ENCODE data around the gene IL1RAPL1. TPM values are rescaled to one million over a fixed set of nuclear protein-coding genes. Genes with fewer than 3 reads are reported as not detected.

Gene IL1RAPL1
- total and polyA plus RNA-seq, 9 of the 15 experiments (the other 6 are each of a cell fraction or from before 2014, with no cell fraction given): 0.04 to 0.07 (median 0.04) TPM; not detected in 6

GRCh38 chrX:28581522-28581921 lies 5.7 kb upstream of the IL1RAPL1 start:
- no peaks in the 10 kb centered on the region for H3K79me2 ChIP-seq (ENCODE audit: control insufficient read depth, insufficient read depth, low read length)
- H3K9me1 ChIP-seq (ENCODE audit: control insufficient read depth, insufficient read depth, low read length): no peaks in the 10 kb centered on the region
- no peaks in the 10 kb centered on the region for H4K20me1 ChIP-seq (replicated peaks; ENCODE audit: control insufficient read depth, insufficient read depth, low read length)
- no peaks in the 10 kb centered on the region for H3K9me3 ChIP-seq (replicated peaks; ENCODE audit: control insufficient read depth, insufficient read depth, low read depth, low read length)
- BruUV-seq (replicated peaks): no TSS peak
- no peaks in the 10 kb centered on the region for H3K27me3 ChIP-seq (ENCODE audit: control insufficient read depth in 2 of 2, insufficient read depth in 2 of 2, low read length in 2 of 2)
- ChIA-PET CTCF (ENCODE audit: low intra/inter-chr PET ratio) (no interaction called here), POLR2A (no interaction called here)
- in situ Hi-C loops (cut with MboI) (no loop called here), intact Hi-C loops (cut with micrococcal nuclease) (no loop called here)
- no peak overlapping the region for H2AFZ ChIP-seq (ENCODE audit: low read depth, low read length)
- H3K4me1 ChIP-seq (replicated peaks in 1 of 2; ENCODE audit: control insufficient read depth in 2 of 2, insufficient read depth in 2 of 2, low read length in 2 of 2): no peaks in the 10 kb centered on the region
- no peak overlapping the region for H3K4me3 ChIP-seq
- TF ChIP-seq POLR3A (IDR thresholded peaks at IDR 0.05; ENCODE audit: borderline replicate concordance, extremely low read depth, insufficient read depth, insufficient read length) (no peak), TRIM24 (IDR thresholded peaks at IDR 0.05) (no peak), DACH1 (IDR thresholded peaks at IDR 0.05; ENCODE audit: partially characterized antibody) (no peak), ZNF146 (CRISPR knock-in tag; IDR thresholded peaks at IDR 0.05; ENCODE audit: unreplicated experiment) (no peak), SNIP1 (IDR thresholded peaks at IDR 0.05; ENCODE audit: low read depth) (no peak), FOXJ3 (CRISPR knock-in tag; IDR thresholded peaks at IDR 0.05) (no peak), NEUROD1 (IDR thresholded peaks at IDR 0.05; ENCODE audit: borderline replicate concordance, low read depth, low read length, partially characterized antibody) (no peak), TEAD4 (IDR thresholded peaks at IDR 0.05; ENCODE audit: low read length) (no peak), TEAD4 (CRISPR knock-in tag; IDR thresholded peaks at IDR 0.05; ENCODE audit: borderline replicate concordance) (no peak), TAF15 (IDR thresholded peaks at IDR 0.05; ENCODE audit: low read depth, low read length) (no peak)
- TF ChIP-seq, protein P1, sequence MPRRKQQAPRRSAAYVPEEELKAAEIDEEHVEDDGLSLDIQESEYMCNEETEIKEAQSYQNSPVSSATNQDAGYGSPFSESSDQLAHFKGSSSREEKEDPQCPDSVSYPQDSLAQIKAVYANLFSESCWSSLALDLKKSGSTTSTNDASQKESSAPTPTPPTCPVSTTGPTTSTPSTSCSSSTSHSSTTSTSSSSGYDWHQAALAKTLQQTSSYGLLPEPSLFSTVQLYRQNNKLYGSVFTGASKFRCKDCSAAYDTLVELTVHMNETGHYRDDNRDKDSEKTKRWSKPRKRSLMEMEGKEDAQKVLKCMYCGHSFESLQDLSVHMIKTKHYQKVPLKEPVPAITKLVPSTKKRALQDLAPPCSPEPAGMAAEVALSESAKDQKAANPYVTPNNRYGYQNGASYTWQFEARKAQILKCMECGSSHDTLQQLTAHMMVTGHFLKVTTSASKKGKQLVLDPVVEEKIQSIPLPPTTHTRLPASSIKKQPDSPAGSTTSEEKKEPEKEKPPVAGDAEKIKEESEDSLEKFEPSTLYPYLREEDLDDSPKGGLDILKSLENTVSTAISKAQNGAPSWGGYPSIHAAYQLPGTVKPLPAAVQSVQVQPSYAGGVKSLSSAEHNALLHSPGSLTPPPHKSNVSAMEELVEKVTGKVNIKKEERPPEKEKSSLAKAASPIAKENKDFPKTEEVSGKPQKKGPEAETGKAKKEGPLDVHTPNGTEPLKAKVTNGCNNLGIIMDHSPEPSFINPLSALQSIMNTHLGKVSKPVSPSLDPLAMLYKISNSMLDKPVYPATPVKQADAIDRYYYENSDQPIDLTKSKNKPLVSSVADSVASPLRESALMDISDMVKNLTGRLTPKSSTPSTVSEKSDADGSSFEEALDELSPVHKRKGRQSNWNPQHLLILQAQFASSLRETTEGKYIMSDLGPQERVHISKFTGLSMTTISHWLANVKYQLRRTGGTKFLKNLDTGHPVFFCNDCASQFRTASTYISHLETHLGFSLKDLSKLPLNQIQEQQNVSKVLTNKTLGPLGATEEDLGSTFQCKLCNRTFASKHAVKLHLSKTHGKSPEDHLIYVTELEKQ (CRISPR knock-in tag; IDR thresholded peaks at IDR 0.05): no peak
- no peaks in the 10 kb centered on the region for H3K36me3 ChIP-seq (ENCODE audit: control insufficient read depth, insufficient read depth, low read length)
- H3K4me2 ChIP-seq (ENCODE audit: insufficient read depth, low read length): no peak overlapping the region
- no peak overlapping the region for H3K27ac ChIP-seq (ENCODE audit: extremely low read depth, low read depth, low read length)
- DNase-seq (ENCODE audit: extremely low read depth in 1 of 4, low spot score in 3 of 4) (no peak), FAIRE-seq (no peak), ATAC-seq (no peak)
- no peak overlapping the region for H3K9ac ChIP-seq (ENCODE audit: insufficient read depth in 1 of 2, low read depth in 2 of 2, low read length in 2 of 2)

Data from K562 (cell line).